ENCODE results near the gene A2M. TPM values are rescaled to one million over a fixed set of nuclear protein-coding genes. Genes with fewer than 3 reads are reported as not detected.

The A2M gene
- total RNA-seq, 1 experiment from 2014 or later = not detected

GRCh38 chr12:9101018-9101687 is 14.6 kb downstream of the A2M start:
- ATAC-seq (no peak), DNase-seq (no peak)
- Histone ChIP-seq H3K9ac (ENCODE audit: low read length) (no peak overlapping the region), H2AFZ (ENCODE audit: low read length) (no peak overlapping the region), H3K27ac (ENCODE audit: low read length) (no peak overlapping the region), H3F3A (ENCODE audit: low read length, unreplicated experiment) (no peaks in the 10 kb centered on the region), H3K9me3 (ENCODE audit: low read length) (no peaks in the 10 kb centered on the region), H3K9me2 (replicated peaks; ENCODE audit: low read length) (no peaks in the 10 kb centered on the region), H3K4me1 (ENCODE audit: insufficient read depth, low read length) (no peaks in the 10 kb centered on the region), H3K79me2 (ENCODE audit: low read length) (no peaks in the 10 kb centered on the region), H3K4me3 (ENCODE audit: low read length) (no peak overlapping the region), H4K20me1 (ENCODE audit: low read length) (no peaks in the 10 kb centered on the region), H3K4me2 (ENCODE audit: low read length) (no peak overlapping the region), H3K27me3 (ENCODE audit: low read length) (peaks cover 29% of the 10 kb centered on the region), H3K36me3 (ENCODE audit: low read depth, low read length) (no peaks in the 10 kb centered on the region)
- POLR2A ChIA-PET (ENCODE audit: unreplicated experiment) = interaction anchor here (0.6 kb wide), 1 partner anchor 90 kb away, joined by 5 read pairs; no protein-coding TSS in a partner anchor
- intact Hi-C loops (cut with micrococcal nuclease) = no loop called here
- CTCF ChIA-PET = interaction anchor here (0.6 kb wide), 1 partner anchor 444 kb away, joined by 6 read pairs; no protein-coding TSS in a partner anchor
- TF ChIP-seq EZH2 (IDR thresholded peaks at IDR 0.05; ENCODE audit: low read length, unreplicated experiment) = no peak
- no peak for TF ChIP-seq CTCF (conservative IDR thresholded peaks at IDR 0.05; ENCODE audit: low read depth, low read length)
- no peak for TF ChIP-seq EZH2phosphoT487 (IDR thresholded peaks at IDR 0.05; ENCODE audit: borderline replicate concordance, low read length)
- BruUV-seq (replicated peaks) = no TSS peak

GRCh38 chr12:9099552-9100190 is 16.0 kb downstream of the A2M start:
- ATAC-seq = no peak
- no peaks in the 10 kb centered on the region for H3K79me2 ChIP-seq (ENCODE audit: low read length)
- TF ChIP-seq EZH2phosphoT487 (IDR thresholded peaks at IDR 0.05; ENCODE audit: borderline replicate concordance, low read length) (no peak), EZH2 (IDR thresholded peaks at IDR 0.05; ENCODE audit: low read length, unreplicated experiment) (no peak), CTCF (conservative IDR thresholded peaks at IDR 0.05; ENCODE audit: low read depth, low read length) (no peak)
- no peaks in the 10 kb centered on the region for H4K20me1 ChIP-seq (ENCODE audit: low read length)
- intact Hi-C loops (cut with micrococcal nuclease) = no loop called here
- no peaks in the 10 kb centered on the region for H3K9me3 ChIP-seq (ENCODE audit: low read length)
- no peak overlapping the region for H2AFZ ChIP-seq (ENCODE audit: low read length)
- H3K4me2 ChIP-seq (ENCODE audit: low read length) = no peak overlapping the region
- H3K9ac ChIP-seq (ENCODE audit: low read length) = no peak overlapping the region
- no peak overlapping the region for H3K27ac ChIP-seq (ENCODE audit: low read length)
- H3K4me3 ChIP-seq (ENCODE audit: low read length) = no peak overlapping the region
- no peaks in the 10 kb centered on the region for H3K4me1 ChIP-seq (ENCODE audit: insufficient read depth, low read length)
- no peaks in the 10 kb centered on the region for H3K36me3 ChIP-seq (ENCODE audit: low read depth, low read length)
- H3K27me3 ChIP-seq (ENCODE audit: low read length) = peaks cover 29% of the 10 kb centered on the region
- H3K9me2 ChIP-seq (replicated peaks; ENCODE audit: low read length) = no peaks in the 10 kb centered on the region
- no peaks in the 10 kb centered on the region for H3F3A ChIP-seq (ENCODE audit: low read length, unreplicated experiment)
- ChIA-PET CTCF (no interaction called here), POLR2A (ENCODE audit: unreplicated experiment) (no interaction called here)
- BruUV-seq (replicated peaks) = no TSS peak
- no peak for DNase-seq

- BruUV-seq (replicated peaks) = no TSS peak
- CTCF ChIA-PET = no interaction called here
- Histone ChIP-seq H2AFZ (ENCODE audit: low read length) (no peak overlapping the region), H3K4me2 (ENCODE audit: low read length) (no peak overlapping the region), H3K9me2 (replicated peaks; ENCODE audit: low read length) (no peaks in the 10 kb centered on the region), H3K4me1 (ENCODE audit: insufficient read depth, low read length) (no peaks in the 10 kb centered on the region), H3K27me3 (ENCODE audit: low read length) (peaks cover 24% of the 10 kb centered on the region), H3K27ac (ENCODE audit: low read length) (no peak overlapping the region), H3K79me2 (ENCODE audit: low read length) (no peaks in the 10 kb centered on the region), H3K9ac (ENCODE audit: low read length) (no peak overlapping the region), H3K4me3 (ENCODE audit: low read length) (no peak overlapping the region), H3K9me3 (ENCODE audit: low read length) (no peaks in the 10 kb centered on the region), H3K36me3 (ENCODE audit: low read depth, low read length) (no peaks in the 10 kb centered on the region), H4K20me1 (ENCODE audit: low read length) (no peaks in the 10 kb centered on the region), H3F3A (ENCODE audit: low read length, unreplicated experiment) (no peaks in the 10 kb centered on the region)
- intact Hi-C loops (cut with micrococcal nuclease) = no loop called here
- DNase-seq = no peak
- TF ChIP-seq EZH2phosphoT487 (IDR thresholded peaks at IDR 0.05; ENCODE audit: borderline replicate concordance, low read length) (no peak), EZH2 (IDR thresholded peaks at IDR 0.05; ENCODE audit: low read length, unreplicated experiment) (no peak), CTCF (conservative IDR thresholded peaks at IDR 0.05; ENCODE audit: low read depth, low read length) (no peak)
- no peak for ATAC-seq
- POLR2A ChIA-PET (ENCODE audit: unreplicated experiment) = no interaction called here
Measured at GRCh38 chr12:9098463-9099026, 17.2 kb downstream of the A2M start.

All from PC-3 (cell line).